ENCODE data around the gene IGF2. TPM values are rescaled to one million over a fixed set of nuclear protein-coding genes. Genes with fewer than 3 reads are reported as not detected.

Gene IGF2
- total and polyA plus RNA-seq, 8 donors: 3.8 to 164 (median 10.8) TPM

- Histone ChIP-seq H3K4me3 (no peak overlapping the region), H3K27ac (no peak overlapping the region), H3K4me1 (peaks cover 33 to 46% (median 42%) of the 10 kb centered on the region in 4 donors), H3K27me3 (peaks cover 29 to 100% (median 99%) of the 10 kb centered on the region in 3 donors), H3K36me3 (no peaks in the 10 kb centered on the region), H3K9me3 (no peaks in the 10 kb centered on the region)
- intact Hi-C loops (cut with DNase I; ENCODE audit: low total_unique reads): no loop called here
- TF ChIP-seq POLR2A (IDR thresholded peaks at IDR 0.05) (no peak), CTCF (IDR thresholded peaks at IDR 0.05) (no peak), POLR2AphosphoS5 (IDR thresholded peaks at IDR 0.05) (no peak), EP300 (IDR thresholded peaks at IDR 0.05) (no peak)
- 12 to 18% (median 15%) methylated on average over 6 of the region's 6 CpGs for WGBS, 5 donors
- no peak for DNase-seq
Measured at GRCh38 chr11:2142762-2143202, 3.6 kb upstream of the IGF2 start.

- Histone ChIP-seq H3K36me3 (no peaks in the 10 kb centered on the region), H3K4me3 (no peak overlapping the region), H3K27me3 (peaks cover 34 to 100% (median 99%) of the 10 kb centered on the region in 3 donors), H3K9me3 (no peaks in the 10 kb centered on the region), H3K4me1 (peaks cover 38 to 50% (median 46%) of the 10 kb centered on the region in 4 donors), H3K27ac (no peak overlapping the region)
- intact Hi-C loops (cut with DNase I; ENCODE audit: low total_unique reads): no loop called here
- no peak for DNase-seq
- TF ChIP-seq EP300 (IDR thresholded peaks at IDR 0.05) (no peak), CTCF (IDR thresholded peaks at IDR 0.05) (no peak), POLR2AphosphoS5 (IDR thresholded peaks at IDR 0.05) (no peak)
- WGBS, 5 donors: 18 to 30% (median 24%) methylated on average over 5 of the region's 5 CpGs
Measured at GRCh38 chr11:2142300-2142759, 3.1 kb upstream of the IGF2 start.

GRCh38 chr11:2140411-2141400 is 1.5 kb upstream of the IGF2 start:
- no peaks in the 10 kb centered on the region for H3K36me3 ChIP-seq
- 7 to 14% (median 9%) methylated on average over 30 to 102 of the region's 102 CpGs for WGBS, 5 donors
- no peak overlapping the region for H3K27ac ChIP-seq
- intact Hi-C loops (cut with DNase I; ENCODE audit: low total_unique reads): no loop called here
- DNase-seq: no peak
- peak overlapping the region; percentile 2 to 27 (median 14) for H3K4me3 ChIP-seq
- H3K4me1 ChIP-seq: peaks cover 38 to 57% (median 54%) of the 10 kb centered on the region in 4 donors
- H3K9me3 ChIP-seq: no peaks in the 10 kb centered on the region
- peaks cover 28 to 100% (median 96%) of the 10 kb centered on the region in 3 donors for H3K27me3 ChIP-seq
- TF ChIP-seq CTCF (IDR thresholded peaks at IDR 0.05) (no peak), POLR2A (IDR thresholded peaks at IDR 0.05) (no peak), EP300 (IDR thresholded peaks at IDR 0.05) (no peak), POLR2AphosphoS5 (IDR thresholded peaks at IDR 0.05) (no peak)

GRCh38 chr11:2139621-2140337 is 590 bp upstream of the IGF2 start:
- no peak overlapping the region for H3K27ac ChIP-seq
- intact Hi-C loops (cut with DNase I; ENCODE audit: low total_unique reads): no loop called here
- H3K27me3 ChIP-seq: peaks cover 25 to 100% (median 91%) of the 10 kb centered on the region in 3 donors
- H3K4me3 ChIP-seq: peak overlapping the region in 2 of 4 donors; percentile 41 to 53
- TF ChIP-seq EP300 (IDR thresholded peaks at IDR 0.05) (no peak), CTCF (IDR thresholded peaks at IDR 0.05) (no peak), POLR2AphosphoS5 (IDR thresholded peaks at IDR 0.05) (no peak), POLR2A (IDR thresholded peaks at IDR 0.05) (no peak)
- peaks cover 38 to 57% (median 54%) of the 10 kb centered on the region in 4 donors for H3K4me1 ChIP-seq
- DNase-seq: peak in 1 of 2 donors; percentile 64
- no peaks in the 10 kb centered on the region for H3K9me3 ChIP-seq
- H3K36me3 ChIP-seq: no peaks in the 10 kb centered on the region
- WGBS, 5 donors: 2 to 5% (median 3%) methylated on average over 16 to 57 of the region's 57 CpGs
